H1 (cell line): ENCODE data around the gene ZNF555. TPM values are rescaled to one million over a fixed set of nuclear protein-coding genes. Genes with fewer than 3 reads are reported as not detected.
A peak's percentile ranks its signal among the peaks of the same experiment; 100 is the strongest.

Experiments
- CTCF ChIA-PET: fragments of 300-600 bp; sonication (Branson Sonifier 250); formaldehyde crosslinking; loops from one replicate; lab custom pipeline; 2021; ENCODE audit not compliant: partially characterized antibody; lab: Charles Lee
- POLR2A ChIA-PET: fragments of 300-600 bp; sonication (Branson Sonifier 250); formaldehyde crosslinking; loops from one replicate; lab custom pipeline; 2021; ENCODE audit warnings: inconsistent platforms; ENCODE audit not compliant: partially characterized antibody; lab: Charles Lee
- DNase-seq, 2 experiments: peaks; one replicate each; pipeline versions ENCODE4 v3.0.0 to v3.0.0-alpha.2; 2010 to 2022; ENCODE audit warnings: low spot score in 2 of 2, low read depth in 1 of 2, mixed read lengths in 1 of 2
- FAIRE-seq: peaks from 2 replicates; lab custom pipeline; 2011; peaks lifted over from hg19 to GRCh38; lab: Jason Lieb, UNC
- H2AFZ ChIP-seq: 2 replicates; pipeline ENCODE4 v1.8.1; 2012; ENCODE audit warnings: low read length, inconsistent platforms
- H2AK5ac ChIP-seq: 2 replicates; pipeline ENCODE4 v1.6.1; 2013; ENCODE audit warnings: low read depth, low read length
- H2BK120ac ChIP-seq: replicated peaks from 2 replicates; pipeline ENCODE3; 2013; ENCODE audit warnings: low read depth, low read length, inconsistent platforms
- H2BK12ac ChIP-seq: 2 replicates; pipeline ENCODE4 v1.6.1; 2013; ENCODE audit warnings: low read depth, low read length
- H2BK15ac ChIP-seq: 2 replicates; pipeline ENCODE4 v1.6.1; 2013; ENCODE audit warnings: low read length
- H2BK20ac ChIP-seq: 2 replicates; pipeline ENCODE4 v1.6.1; 2013; ENCODE audit warnings: low read length
- H2BK5ac ChIP-seq: 2 replicates; pipeline ENCODE4 v1.6.1; 2013; ENCODE audit warnings: low read depth, low read length
- H3K14ac ChIP-seq: 2 replicates; pipeline ENCODE4 v1.6.1; 2013; ENCODE audit warnings: inconsistent platforms; ENCODE audit not compliant: insufficient read length
- H3K18ac ChIP-seq: 2 replicates; pipeline ENCODE4 v1.6.1; 2013; ENCODE audit warnings: low read length; ENCODE audit errors: extremely low read depth
- H3K23ac ChIP-seq: 2 replicates; pipeline ENCODE4 v1.6.1; 2013; ENCODE audit warnings: inconsistent platforms; ENCODE audit not compliant: insufficient read length
- H3K23me2 ChIP-seq: 2 replicates; pipeline ENCODE4 v1.6.1; 2013; ENCODE audit warnings: low read depth, low read length
- H3K27ac ChIP-seq: 2 replicates; pipeline ENCODE4 v1.6.1; 2011; ENCODE audit warnings: low read depth, low read length, inconsistent platforms
- H3K27me3 ChIP-seq, 4 experiments: replicated peaks in 1 of 4; 1 replicate in 1 of 4; 2 replicates in 3 of 4; pipeline versions ENCODE4 v1.6.1 to v1.8.1; 2011 to 2013; ENCODE audit warnings: low read length in 3 of 4, mild to moderate bottlenecking in 3 of 4, inconsistent platforms in 2 of 4, mixed read lengths in 2 of 4, moderate library complexity in 1 of 4; ENCODE audit not compliant: control insufficient read depth in 3 of 4, insufficient read depth in 3 of 4; ENCODE audit errors: extremely low read depth in 1 of 4
- H3K36me3 ChIP-seq, 4 experiments: 2 replicates each; pipeline versions ENCODE4 v1.6.1 to v1.8.1; 2011 to 2013; ENCODE audit warnings: mild to moderate bottlenecking in 4 of 4, low read length in 3 of 4, moderate library complexity in 2 of 4, control low read depth in 1 of 4, inconsistent platforms in 1 of 4; ENCODE audit not compliant: insufficient read depth in 4 of 4, control insufficient read depth in 2 of 4
- H3K4ac ChIP-seq: replicated peaks from 2 replicates; pipeline ENCODE3; 2013; ENCODE audit warnings: low read length, low read depth, mixed read lengths, inconsistent platforms; ENCODE audit not compliant: insufficient read length
- H3K4me1 ChIP-seq, 4 experiments: replicated peaks in 1 of 4; 1 replicate in 1 of 4; 2 replicates in 3 of 4; pipeline versions ENCODE4 v1.6.1 to v1.8.1; 2011 to 2013; ENCODE audit warnings: low read length in 3 of 4, inconsistent platforms in 2 of 4, mixed read lengths in 1 of 4; ENCODE audit not compliant: insufficient read depth in 4 of 4, control insufficient read depth in 3 of 4
- H3K4me2 ChIP-seq, 2 experiments: 2 replicates each; pipeline versions ENCODE4 v1.6.1 to v1.8.1; 2011 to 2013; ENCODE audit warnings: low read depth in 2 of 2, low read length in 2 of 2, control low read depth in 1 of 2, inconsistent platforms in 1 of 2, mild to moderate bottlenecking in 1 of 2; ENCODE audit not compliant: insufficient read depth in 1 of 2
- H3K4me3 ChIP-seq, 4 experiments: fragments of 200-600, 300-600 bp in 1 of 4; sonication (generic), shearing (Covaris generic), sonication (Bioruptor Twin) in 1 of 4; 2 replicates each; pipeline versions ENCODE4 v1.5.1 to v1.8.1; 2011 to 2016; ENCODE audit warnings: low read length in 4 of 4, low read depth in 3 of 4, control low read depth in 2 of 4, inconsistent platforms in 2 of 4, mild to moderate bottlenecking in 2 of 4, mixed read lengths in 1 of 4, moderate library complexity in 1 of 4; ENCODE audit not compliant: insufficient read depth in 2 of 4; ENCODE audit errors: extremely low read depth in 1 of 4
- H3K56ac ChIP-seq: replicated peaks from 2 replicates; pipeline ENCODE3; 2013; ENCODE audit warnings: low read depth, mild to moderate bottlenecking, mixed read lengths, low read length, inconsistent platforms; ENCODE audit not compliant: insufficient read length
- H3K79me1 ChIP-seq: 2 replicates; pipeline ENCODE4 v1.6.1; 2013; ENCODE audit warnings: low read depth, low read length, control low read depth
- H3K79me2 ChIP-seq, 2 experiments: 2 replicates each; pipeline versions ENCODE4 v1.6.1 to v1.8.1; 2012 to 2013; ENCODE audit warnings: low read length in 2 of 2, mild to moderate bottlenecking in 2 of 2, inconsistent platforms in 1 of 2; ENCODE audit not compliant: insufficient read depth in 2 of 2, control insufficient read depth in 1 of 2
- H3K9ac ChIP-seq, 4 experiments: replicated peaks in 1 of 4; 1 replicate in 1 of 4; 2 replicates in 3 of 4; pipeline versions ENCODE4 v1.6.1 to v1.8.1; 2011 to 2013; ENCODE audit warnings: low read depth in 3 of 4, low read length in 3 of 4, control low read depth in 2 of 4, mild to moderate bottlenecking in 2 of 4, moderate library complexity in 2 of 4, inconsistent platforms in 1 of 4; ENCODE audit errors: extremely low read depth in 1 of 4
- H3K9me3 ChIP-seq, 2 experiments: 2 replicates each; pipeline versions ENCODE4 v1.6.1 to v1.8.1; 2012 to 2013; ENCODE audit warnings: mild to moderate bottlenecking in 2 of 2, moderate library complexity in 2 of 2, control low read depth in 1 of 2, inconsistent platforms in 1 of 2, low read depth in 1 of 2, low read length in 1 of 2, mixed read lengths in 1 of 2; ENCODE audit not compliant: insufficient read depth in 2 of 2
- H4K20me1 ChIP-seq, 2 experiments: replicated peaks in 1 of 2; 2 replicates each; pipeline versions ENCODE3 to v1.8.1; 2011 to 2013; ENCODE audit warnings: inconsistent platforms in 2 of 2, low read length in 2 of 2, mild to moderate bottlenecking in 1 of 2; ENCODE audit not compliant: insufficient read depth in 2 of 2, control insufficient read depth in 1 of 2
- H4K5ac ChIP-seq: 2 replicates; pipeline ENCODE4 v1.6.1; 2013; ENCODE audit warnings: low read length, low read depth, mixed read lengths, inconsistent platforms; ENCODE audit not compliant: insufficient read length
- H4K8ac ChIP-seq: 2 replicates; pipeline ENCODE4 v1.8.0; 2013; ENCODE audit warnings: mild to moderate bottlenecking, moderate library complexity, low read length, inconsistent platforms; ENCODE audit not compliant: insufficient read depth; ENCODE audit errors: extremely low read depth
- H4K91ac ChIP-seq: replicated peaks from 2 replicates; pipeline ENCODE3; 2013; ENCODE audit warnings: low read length, mixed read lengths, inconsistent platforms; ENCODE audit not compliant: insufficient read length
- KDM4A ChIP-seq: IDR thresholded peaks from one replicate; pipeline ENCODE4 v1.7.1; 2012; ENCODE audit warnings: low read depth, mild to moderate bottlenecking, moderate library complexity, low read length, inconsistent platforms; ENCODE audit not compliant: severe bottlenecking
- TCF12 ChIP-seq: IDR thresholded peaks from 2 replicates; pipeline ENCODE4 v1.6.1; 2011; ENCODE audit warnings: low read depth, mild to moderate bottlenecking, low read length
- WGBS, 2 experiments: shearing (Covaris generic) in 1 of 2; methylation state at CpG; one replicate each; pipeline versions ENCODE4 v1.1.6 to v1.1.7; 2013 to 2015; ENCODE audit warnings: low lambda C conversion rate in 2 of 2, mixed read lengths in 2 of 2, inconsistent platforms in 1 of 2, low coverage in 1 of 2, missing lambda C conversion rate in 1 of 2; ENCODE audit not compliant: insufficient replicate concordance in 2 of 2, insufficient coverage in 1 of 2, insufficient read length in 1 of 2; ENCODE audit errors: extremely low coverage in 1 of 2, missing lambda C conversion rate in 1 of 2; 5-methylcytosine and 5-hydroxymethylcytosine counted together
- polyA plus RNA-seq, 7 experiments: library from polyadenylated mRNA; depleted of rRNA in 3 of 7; stranded (reverse) in 5 of 7; unstranded in 2 of 7; fragments of >200 nt in 5 of 7; fragments of 200-250 nt in 2 of 7; gene quantifications; 1 replicate in 5 of 7; 2 replicates in 1 of 7; 4 replicates in 1 of 7; pipeline versions ENCODE4 v1.2.1 to v1.2.3, GENCODE V29; 2011 to 2013; ENCODE audit warnings: missing spikeins in 2 of 7, mixed read lengths in 2 of 7
- total RNA-seq: library from RNA; stranded (reverse); fragmentation: NEBNext Ultra II Directional; extraction: Animal tissue kit (Norgen Biotek cat#: 25700); gene quantifications from 2 replicates; pipeline ENCODE4 v1.2.1, GENCODE V29; 2021

ZNF555 gene
- total and polyA plus RNA-seq, 2 of the 8 experiments (the other 6 are each of a cell fraction or from before 2014, with no cell fraction given): 1.6 to 5.7 TPM

- WGBS, 2 experiments: 42% methylated on average over 11 of the region's 62 CpGs; no CpG with 5 or more reads in 1 of the 2 experiments
- DNase-seq: peak in 1 of 2 experiments; percentile 56
- H3K18ac ChIP-seq: no peak overlapping the region
Observed at GRCh38 chr19:2841855-2842574, 740 bp downstream of the ZNF555 start.

More at GRCh38 chr19:2841855-2842574, 740 bp downstream of the ZNF555 start:
- ChIA-PET CTCF (interaction anchor here (0.6 to 2.3 kb wide), 8 partner anchors 9 to 126 kb away, joined by 3 to 7 read pairs (median 4); no protein-coding TSS in a partner anchor), POLR2A (interaction anchor here (1.0 to 1.6 kb wide), 2 partner anchors 41 to 118 kb away, joined by 3 to 4 read pairs; no protein-coding TSS in a partner anchor)
- H2AK5ac ChIP-seq: no peak overlapping the region
- no peak overlapping the region for H3K23ac ChIP-seq
- no peak overlapping the region for H3K14ac ChIP-seq
- H3K79me1 ChIP-seq: no peaks in the 10 kb centered on the region; the same call in 1 of the 2 replicates
- H3K56ac ChIP-seq: no peak overlapping the region
- no peak for FAIRE-seq
- no peak overlapping the region; the same call in 1 of the 2 replicates for H4K8ac ChIP-seq
- no peaks in the 10 kb centered on the region; a peak in 3 of 7 replicates for H3K4me1 ChIP-seq
- no peak overlapping the region for H2BK12ac ChIP-seq
- no peak overlapping the region for H2BK15ac ChIP-seq
- TF ChIP-seq TCF12 (no peak), KDM4A (peak; percentile 24)
- H3K79me2 ChIP-seq: peaks cover 0 to 3% of the 10 kb centered on the region in 2 experiments; a peak in 1 of 4 replicates
- H2AFZ ChIP-seq: no peak overlapping the region
- H3K9ac ChIP-seq: peak overlapping the region in 1 of 4 experiments; percentile 51; a peak in 1 of 7 replicates
- H2BK5ac ChIP-seq: no peak overlapping the region
- H3K27ac ChIP-seq: no peak overlapping the region
- peaks cover 0 to 6% (median 2%) of the 10 kb centered on the region in 4 experiments; a peak in 3 of 7 replicates for H3K27me3 ChIP-seq
- peaks cover 18 to 29% of the 10 kb centered on the region in 2 experiments; a peak in 3 of 4 replicates for H3K9me3 ChIP-seq
- no peaks in the 10 kb centered on the region for H3K36me3 ChIP-seq
- H2BK120ac ChIP-seq: no peak overlapping the region
- H3K4me2 ChIP-seq: peak overlapping the region; percentile 68 to 81
- H2BK20ac ChIP-seq: no peak overlapping the region
- H4K5ac ChIP-seq: no peak overlapping the region
- no peaks in the 10 kb centered on the region; the same call in 1 of the 2 replicates for H3K23me2 ChIP-seq
- no peak overlapping the region for H3K4ac ChIP-seq
- H4K20me1 ChIP-seq: no peaks in the 10 kb centered on the region
- H4K91ac ChIP-seq: no peak overlapping the region
- peak overlapping the region; percentile 53 to 76 (median 67) for H3K4me3 ChIP-seq
